ENCODE results near the gene RABIF.

DNA sequence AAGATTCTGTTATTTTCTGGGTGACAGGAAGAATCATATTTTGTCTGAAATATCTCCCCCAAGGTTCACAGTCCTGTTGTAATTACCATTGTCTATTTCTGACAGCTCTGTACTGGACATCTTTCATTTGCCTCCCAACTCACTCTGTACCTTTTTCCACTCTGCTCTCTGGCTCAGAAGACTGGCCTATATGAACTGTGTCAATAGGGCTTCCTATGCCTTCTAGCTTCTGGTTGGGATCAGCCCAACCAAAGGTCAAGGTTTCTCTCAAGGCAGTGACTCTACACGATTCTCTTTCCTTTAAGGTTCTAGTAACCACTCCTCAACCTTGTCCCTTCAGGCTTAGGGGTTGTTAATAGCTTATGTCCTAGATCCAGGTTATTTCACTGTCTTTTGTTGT is 20.5 kb upstream of the RABIF start:
- TF ChIP-seq, protein P1, sequence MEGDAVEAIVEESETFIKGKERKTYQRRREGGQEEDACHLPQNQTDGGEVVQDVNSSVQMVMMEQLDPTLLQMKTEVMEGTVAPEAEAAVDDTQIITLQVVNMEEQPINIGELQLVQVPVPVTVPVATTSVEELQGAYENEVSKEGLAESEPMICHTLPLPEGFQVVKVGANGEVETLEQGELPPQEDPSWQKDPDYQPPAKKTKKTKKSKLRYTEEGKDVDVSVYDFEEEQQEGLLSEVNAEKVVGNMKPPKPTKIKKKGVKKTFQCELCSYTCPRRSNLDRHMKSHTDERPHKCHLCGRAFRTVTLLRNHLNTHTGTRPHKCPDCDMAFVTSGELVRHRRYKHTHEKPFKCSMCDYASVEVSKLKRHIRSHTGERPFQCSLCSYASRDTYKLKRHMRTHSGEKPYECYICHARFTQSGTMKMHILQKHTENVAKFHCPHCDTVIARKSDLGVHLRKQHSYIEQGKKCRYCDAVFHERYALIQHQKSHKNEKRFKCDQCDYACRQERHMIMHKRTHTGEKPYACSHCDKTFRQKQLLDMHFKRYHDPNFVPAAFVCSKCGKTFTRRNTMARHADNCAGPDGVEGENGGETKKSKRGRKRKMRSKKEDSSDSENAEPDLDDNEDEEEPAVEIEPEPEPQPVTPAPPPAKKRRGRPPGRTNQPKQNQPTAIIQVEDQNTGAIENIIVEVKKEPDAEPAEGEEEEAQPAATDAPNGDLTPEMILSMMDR (IDR thresholded peaks at IDR 0.05) = no peak
- no peak for TF ChIP-seq POLR2A (IDR thresholded peaks at IDR 0.05)

All from adrenal gland (tissue), 5 donors.